ENCODE results near the gene HMX2.

- TF ChIP-seq CTCF (conservative IDR thresholded peaks at IDR 0.05 in 1 of 2, IDR thresholded peaks at IDR 0.05 in 1 of 2; ENCODE audit: low read depth in 1 of 2, low read length in 2 of 2) (no peak), EZH2 (IDR thresholded peaks at IDR 0.05; ENCODE audit: low read length, missing control alignments) (no peak)
These were observed 5.2 kb upstream of the HMX2 start for GRCh38 chr10:123142701-123143161.

All from fibroblast of lung (primary cell).